22Rv1 (cell line): ENCODE data around the gene UBR4.

ENCODE experiments used
- H3K27ac ChIP-seq: fragments of 450-650 bp; 2 replicates; pipeline ENCODE4 v1.5.1; 2017
- ZFX ChIP-seq: fragments of 450-650 bp; IDR thresholded peaks from 2 replicates; pipeline ENCODE4 v1.6.1; 2017; ENCODE audit warnings: antibody characterized with exemption, borderline replicate concordance
- TF ChIP-seq, protein P1 (sequence below): fragments of 450-650 bp; IDR thresholded peaks from 2 replicates; pipeline ENCODE4 v1.5.1; 2017; ENCODE audit warnings: mild to moderate bottlenecking

The UBR4 gene

GRCh38 chr1:19091196-19091953 is 118.7 kb downstream of the UBR4 start:
- no peak overlapping the region for H3K27ac ChIP-seq
- TF ChIP-seq ZFX, result no peak
- TF ChIP-seq, protein P1, sequence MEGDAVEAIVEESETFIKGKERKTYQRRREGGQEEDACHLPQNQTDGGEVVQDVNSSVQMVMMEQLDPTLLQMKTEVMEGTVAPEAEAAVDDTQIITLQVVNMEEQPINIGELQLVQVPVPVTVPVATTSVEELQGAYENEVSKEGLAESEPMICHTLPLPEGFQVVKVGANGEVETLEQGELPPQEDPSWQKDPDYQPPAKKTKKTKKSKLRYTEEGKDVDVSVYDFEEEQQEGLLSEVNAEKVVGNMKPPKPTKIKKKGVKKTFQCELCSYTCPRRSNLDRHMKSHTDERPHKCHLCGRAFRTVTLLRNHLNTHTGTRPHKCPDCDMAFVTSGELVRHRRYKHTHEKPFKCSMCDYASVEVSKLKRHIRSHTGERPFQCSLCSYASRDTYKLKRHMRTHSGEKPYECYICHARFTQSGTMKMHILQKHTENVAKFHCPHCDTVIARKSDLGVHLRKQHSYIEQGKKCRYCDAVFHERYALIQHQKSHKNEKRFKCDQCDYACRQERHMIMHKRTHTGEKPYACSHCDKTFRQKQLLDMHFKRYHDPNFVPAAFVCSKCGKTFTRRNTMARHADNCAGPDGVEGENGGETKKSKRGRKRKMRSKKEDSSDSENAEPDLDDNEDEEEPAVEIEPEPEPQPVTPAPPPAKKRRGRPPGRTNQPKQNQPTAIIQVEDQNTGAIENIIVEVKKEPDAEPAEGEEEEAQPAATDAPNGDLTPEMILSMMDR, result no peak

DNA sequence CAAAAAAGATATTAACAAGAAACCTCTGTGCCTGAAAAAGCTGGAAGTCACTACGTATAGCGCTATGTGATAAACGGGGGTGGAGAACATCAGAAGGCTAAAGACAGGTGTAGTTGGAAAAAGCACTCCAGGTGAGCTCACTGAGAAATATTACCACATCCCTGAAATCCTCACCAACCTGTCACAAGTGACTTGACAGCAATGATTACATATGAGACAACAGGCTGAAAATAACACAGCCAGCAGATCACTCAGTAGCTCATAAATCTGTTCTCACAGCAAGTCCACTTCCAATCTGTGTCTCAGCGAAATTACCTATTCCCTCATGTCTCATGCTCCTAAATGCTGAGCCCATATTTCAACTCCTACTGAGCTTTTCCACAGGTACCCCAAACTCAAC is 120.5 kb downstream of the UBR4 start:
- H3K27ac ChIP-seq, result no peak overlapping the region
- TF ChIP-seq ZFX, result no peak
- TF ChIP-seq, protein P1, result no peak

GRCh38 chr1:19088717-19089442 is 121.2 kb downstream of the UBR4 start:
- no peak for TF ChIP-seq ZFX
- TF ChIP-seq, protein P1, result no peak
- H3K27ac ChIP-seq, result no peak overlapping the region

- H3K27ac ChIP-seq, result peak overlapping the region; percentile 60
Observed at GRCh38 chr1:19087737-19088594, 122.1 kb downstream of the UBR4 start.

GRCh38 chr1:19087017-19087736 is 122.9 kb downstream of the UBR4 start:
- peak overlapping the region; percentile 60 for H3K27ac ChIP-seq
- no peak for TF ChIP-seq ZFX
- TF ChIP-seq, protein P1, result no peak

More at GRCh38 chr1:19087737-19088594, 122.1 kb downstream of the UBR4 start:
- no peak for TF ChIP-seq ZFX

GRCh38 chr1:19086176-19086875 is 123.7 kb downstream of the UBR4 start:
- TF ChIP-seq, protein P1, result no peak
- TF ChIP-seq ZFX, result no peak
- peak overlapping the region; percentile 60 for H3K27ac ChIP-seq
